ENCODE data around the gene HERPUD1.

HERPUD1 gene

DNA sequence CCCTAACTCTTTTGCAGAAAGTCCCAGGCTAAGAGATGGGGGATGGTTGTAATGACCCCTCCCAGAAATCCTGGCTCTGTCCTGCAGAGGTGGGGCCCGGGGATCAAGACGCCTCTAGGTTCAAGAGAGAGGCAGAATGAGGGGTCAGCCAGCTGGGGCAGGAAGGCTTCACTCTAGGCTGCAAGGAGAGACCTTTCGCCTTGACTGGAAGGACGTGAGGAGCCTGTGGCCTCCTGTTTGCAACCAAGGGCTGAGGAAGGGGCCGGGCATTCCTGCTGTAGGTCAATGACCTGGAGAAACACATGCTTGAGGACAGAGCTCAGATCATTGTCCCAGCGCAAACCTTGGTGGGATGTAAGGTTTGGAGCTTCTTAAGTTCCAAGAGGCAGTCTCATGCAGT, 21.1 kb downstream of the HERPUD1 start:
- no peak for DNase-seq
- Histone ChIP-seq H3K9me3 (ENCODE audit: severe bottlenecking) (no peaks in the 10 kb centered on the region), H3K4me3 (ENCODE audit: low read depth, low read length) (no peak overlapping the region), H3K36me3 (no peaks in the 10 kb centered on the region), H3K27ac (no peak overlapping the region), H3K27me3 (ENCODE audit: insufficient read depth, low read depth, severe bottlenecking) (no peaks in the 10 kb centered on the region)
- TF ChIP-seq CTCF (IDR thresholded peaks at IDR 0.05; ENCODE audit: low read depth, low read length) = no peak

DNA sequence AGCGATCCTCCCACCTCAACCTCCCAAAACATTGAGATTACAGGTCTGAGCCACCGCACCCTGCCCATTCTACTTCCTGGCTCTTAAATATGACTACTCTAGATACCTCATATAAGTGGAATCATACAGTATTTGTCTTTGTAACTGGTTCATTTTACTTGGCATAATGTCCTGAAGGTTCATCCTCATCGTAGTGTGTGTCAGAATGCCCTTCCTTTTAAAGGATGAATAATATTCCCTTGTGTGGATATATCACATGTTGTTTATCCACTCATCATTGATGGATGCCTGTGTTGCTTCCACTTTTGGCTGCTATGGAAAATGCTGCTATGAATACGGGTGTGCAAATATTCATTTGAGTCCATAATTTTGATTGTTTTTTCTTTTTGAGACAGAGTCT, 24.1 kb downstream of the HERPUD1 start:
- no peak for TF ChIP-seq CTCF (IDR thresholded peaks at IDR 0.05; ENCODE audit: low read depth, low read length)
- Histone ChIP-seq H3K27ac (no peak overlapping the region), H3K27me3 (ENCODE audit: insufficient read depth, low read depth, severe bottlenecking) (no peaks in the 10 kb centered on the region), H3K9me3 (ENCODE audit: severe bottlenecking) (no peaks in the 10 kb centered on the region), H3K36me3 (no peaks in the 10 kb centered on the region), H3K4me3 (ENCODE audit: low read depth, low read length) (no peak overlapping the region)
- no peak for DNase-seq

DNA sequence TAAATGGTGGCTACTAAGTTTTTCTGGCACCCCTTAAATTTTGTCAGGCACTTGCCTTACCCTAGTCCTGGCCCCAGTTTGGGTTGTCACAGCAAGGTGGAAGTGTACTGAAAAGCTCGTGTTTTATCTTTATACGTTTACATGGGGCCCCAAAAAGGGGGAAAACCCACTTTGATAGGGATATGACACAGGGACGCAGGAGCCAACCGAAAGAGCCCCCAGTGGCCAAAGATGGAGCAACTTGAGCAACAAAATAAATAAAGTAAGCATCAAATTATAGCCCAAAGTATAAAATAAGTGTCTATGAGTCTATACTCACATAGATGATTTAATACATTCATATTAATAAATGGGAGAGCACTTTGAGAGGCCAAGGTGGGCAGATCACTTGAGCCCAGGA, 24.8 kb downstream of the HERPUD1 start:
- Histone ChIP-seq H3K36me3 (no peaks in the 10 kb centered on the region), H3K9me3 (ENCODE audit: severe bottlenecking) (no peaks in the 10 kb centered on the region), H3K4me3 (ENCODE audit: low read depth, low read length) (no peak overlapping the region), H3K27me3 (ENCODE audit: insufficient read depth, low read depth, severe bottlenecking) (no peaks in the 10 kb centered on the region), H3K27ac (no peak overlapping the region)
- no peak for DNase-seq
- no peak for TF ChIP-seq CTCF (IDR thresholded peaks at IDR 0.05; ENCODE audit: low read depth, low read length)

GRCh38 chr16:56960681-56961281, 28.8 kb downstream of the HERPUD1 start:
- no peaks in the 10 kb centered on the region for H3K9me3 ChIP-seq (ENCODE audit: severe bottlenecking)
- no peak overlapping the region for H3K27ac ChIP-seq
- no peak for TF ChIP-seq CTCF (IDR thresholded peaks at IDR 0.05; ENCODE audit: low read depth, low read length)
- no peaks in the 10 kb centered on the region for H3K27me3 ChIP-seq (ENCODE audit: insufficient read depth, low read depth, severe bottlenecking)
- H3K4me3 ChIP-seq (ENCODE audit: low read depth, low read length) = no peak overlapping the region
- H3K36me3 ChIP-seq = no peaks in the 10 kb centered on the region
- no peak for DNase-seq

DNA sequence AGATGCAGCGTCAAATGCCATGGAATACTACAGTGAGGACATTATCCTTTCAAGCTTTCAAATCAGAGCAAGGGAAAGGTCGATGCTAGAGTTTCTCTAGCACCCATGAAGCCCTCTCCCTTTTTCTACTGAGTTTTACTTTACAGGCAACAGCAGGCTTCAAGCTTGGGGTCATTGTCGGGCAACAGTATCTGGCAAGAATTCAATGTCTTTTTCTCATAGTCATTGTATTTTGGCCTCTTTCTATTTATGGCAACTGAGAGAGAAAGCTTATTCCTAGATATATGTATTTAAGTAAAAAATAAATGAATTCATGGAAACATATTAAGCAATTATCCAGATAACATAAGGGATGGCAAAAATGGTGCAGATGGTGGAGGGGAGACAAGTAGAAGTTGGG, 29.4 kb downstream of the HERPUD1 start:
- DNase-seq = no peak
- Histone ChIP-seq H3K27me3 (ENCODE audit: insufficient read depth, low read depth, severe bottlenecking) (no peaks in the 10 kb centered on the region), H3K9me3 (ENCODE audit: severe bottlenecking) (no peaks in the 10 kb centered on the region), H3K36me3 (no peaks in the 10 kb centered on the region), H3K27ac (no peak overlapping the region), H3K4me3 (ENCODE audit: low read depth, low read length) (no peak overlapping the region)
- no peak for TF ChIP-seq CTCF (IDR thresholded peaks at IDR 0.05; ENCODE audit: low read depth, low read length)

DNA sequence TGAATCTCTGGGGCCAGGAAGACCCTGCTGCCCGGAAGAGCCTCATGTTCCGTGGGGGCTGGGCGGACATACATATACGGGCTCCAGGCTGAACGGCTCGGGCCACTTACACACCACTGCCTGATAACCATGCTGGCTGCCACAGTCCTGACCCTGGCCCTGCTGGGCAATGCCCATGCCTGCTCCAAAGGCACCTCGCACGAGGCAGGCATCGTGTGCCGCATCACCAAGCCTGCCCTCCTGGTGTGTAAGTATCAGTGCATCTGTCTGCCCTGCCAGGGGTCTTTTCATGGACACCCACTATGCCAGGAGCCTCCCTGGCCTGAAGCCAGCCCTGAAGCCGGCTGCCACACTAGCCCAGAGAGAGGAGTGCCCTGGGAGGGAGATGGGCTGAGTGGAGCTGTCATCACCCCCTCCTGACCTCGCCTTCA, 29.9 kb downstream of the HERPUD1 start, which contains the start of gene CETP:
Gene CETP, plus strand, starts transcription at position 100 of the 431 bp plus-strand sequence. Its CDS starts 30 bp downstream, at position 130.
- H3K36me3 ChIP-seq = no peaks in the 10 kb centered on the region
- no peak for TF ChIP-seq CTCF (IDR thresholded peaks at IDR 0.05; ENCODE audit: low read depth, low read length)

More for the DNA sequence above, 29.9 kb downstream of the HERPUD1 start, which contains the start of gene CETP:
- H3K27ac ChIP-seq = no peak within 1 kb of the TSS
- no peaks in the 10 kb centered on the region for H3K27me3 ChIP-seq (ENCODE audit: insufficient read depth, low read depth, severe bottlenecking)
- no peak for DNase-seq
- H3K9me3 ChIP-seq (ENCODE audit: severe bottlenecking) = no peaks in the 10 kb centered on the region
- no peak within 1 kb of the TSS for H3K4me3 ChIP-seq (ENCODE audit: low read depth, low read length)

All from WERI-Rb-1 (cell line).